Dedifferentiated amniotic fluid mesenchymal stem cell (primary cell): ENCODE measurements around the gene COL15A1.

Experiments used
- DNase-seq: peaks from one replicate; pipeline ENCODE4 v3.0.0-alpha.2; 2016; ENCODE audit errors: extremely low spot score

COL15A1 gene

DNA sequence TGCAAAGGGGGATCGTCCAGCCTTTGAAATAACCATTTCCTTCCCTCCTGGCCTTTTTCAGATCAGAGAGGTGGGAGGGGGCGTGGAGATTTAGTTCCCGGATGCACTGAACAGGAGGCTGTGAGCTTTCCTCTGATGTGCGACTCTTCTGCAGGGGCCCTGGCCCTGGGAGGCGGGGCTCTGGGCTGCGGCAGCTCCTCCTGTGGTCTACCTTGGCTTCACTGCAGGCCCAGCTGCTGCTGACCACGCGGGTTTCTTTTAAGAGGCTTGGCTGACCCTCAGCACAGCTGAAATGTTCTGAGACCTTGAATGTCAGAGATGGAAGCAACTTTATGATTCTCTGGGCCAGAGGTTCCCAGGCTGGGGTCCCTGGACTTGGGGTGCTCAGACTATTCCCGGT is 27.0 kb upstream of the COL15A1 start:
- DNase-seq, result no peak

DNA sequence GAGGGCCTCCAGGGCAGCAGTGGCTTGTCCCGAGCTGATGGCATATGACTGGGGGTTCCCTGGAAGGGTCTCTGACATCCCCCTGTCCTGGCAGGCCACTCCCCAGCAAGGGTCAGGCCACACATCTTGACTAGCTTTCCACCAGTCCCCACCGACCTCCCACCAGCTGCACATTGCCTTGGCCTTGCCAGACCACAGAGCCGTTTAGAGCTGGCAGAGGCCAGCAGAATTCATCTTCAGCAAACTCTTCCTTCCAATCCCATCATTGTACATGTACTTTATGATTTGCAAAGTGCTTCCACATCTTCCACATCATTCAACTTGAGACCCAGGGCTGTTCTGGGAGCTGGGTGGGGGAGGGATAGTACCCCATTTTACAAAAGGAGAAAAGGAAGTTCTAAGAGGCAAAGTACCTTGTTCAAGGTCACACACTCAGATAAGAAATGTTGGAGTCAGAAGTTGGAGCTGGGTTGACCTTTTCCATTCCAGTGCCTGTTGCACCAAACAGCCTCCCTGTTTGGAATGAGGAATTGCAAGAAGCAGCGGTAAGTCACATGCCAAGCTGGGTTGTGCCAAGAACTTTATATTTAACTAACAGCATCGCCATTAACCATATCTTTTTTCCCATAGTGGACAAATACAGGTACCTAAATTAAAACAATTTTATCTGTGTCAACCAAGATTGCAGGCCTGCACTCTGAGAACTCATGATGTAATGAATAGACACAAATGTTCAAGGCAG is 25.8 kb upstream of the COL15A1 start:
- DNase-seq, result no peak

DNA sequence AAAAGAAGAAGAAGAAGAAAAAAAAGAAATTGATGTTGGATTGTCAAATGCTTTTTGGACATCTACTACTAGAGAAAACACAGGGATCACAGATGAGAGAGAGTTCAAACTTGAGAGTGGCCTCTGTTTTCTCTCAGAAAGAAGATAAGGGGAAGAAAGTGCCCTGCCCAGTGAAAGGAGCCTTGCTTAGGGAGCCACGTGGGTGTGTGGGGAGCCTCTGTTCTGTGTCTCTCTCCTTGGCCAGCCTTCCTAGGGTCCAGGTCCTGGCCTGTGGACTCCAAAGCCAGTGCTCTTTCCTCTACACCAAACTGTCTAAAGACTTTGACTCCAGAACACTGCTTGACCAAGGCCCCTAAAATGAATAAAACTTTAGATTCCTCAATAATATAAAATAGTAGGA is 22.0 kb upstream of the COL15A1 start:
- DNase-seq, result no peak

DNA sequence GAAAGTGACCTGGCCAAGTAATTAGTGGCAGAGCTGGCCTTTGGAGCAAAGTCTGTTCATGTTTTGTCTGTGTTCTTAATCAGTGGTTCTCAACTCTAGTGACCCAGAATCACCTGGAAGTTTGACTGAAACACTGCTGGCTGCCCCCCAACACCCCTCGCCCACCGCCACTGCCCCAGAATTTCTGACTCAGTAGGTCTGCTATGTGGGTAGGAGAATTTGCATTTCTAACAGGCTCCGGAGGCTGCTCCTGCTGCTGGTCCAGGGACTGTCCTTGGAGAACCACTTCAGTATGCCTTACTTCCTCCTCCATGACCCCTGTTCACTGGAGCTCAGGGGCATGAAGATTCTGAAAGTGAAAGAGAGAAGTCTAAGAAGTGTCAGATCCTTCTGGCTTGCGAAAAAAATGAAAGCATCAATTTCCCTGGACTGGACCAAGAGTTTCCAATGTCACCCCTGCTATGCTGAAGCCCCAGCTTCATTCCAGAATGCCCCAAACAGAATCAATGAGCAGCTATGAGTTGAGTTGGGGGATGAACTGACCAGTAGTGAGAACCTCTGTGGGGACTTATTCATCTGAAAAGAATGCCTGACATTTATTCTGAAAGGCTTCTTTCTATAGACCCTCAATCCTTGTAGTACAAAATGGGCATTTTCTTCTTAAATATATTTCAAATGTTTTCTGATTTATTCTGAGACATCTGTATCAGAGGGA is 20.8 kb upstream of the COL15A1 start:
- no peak for DNase-seq

DNA sequence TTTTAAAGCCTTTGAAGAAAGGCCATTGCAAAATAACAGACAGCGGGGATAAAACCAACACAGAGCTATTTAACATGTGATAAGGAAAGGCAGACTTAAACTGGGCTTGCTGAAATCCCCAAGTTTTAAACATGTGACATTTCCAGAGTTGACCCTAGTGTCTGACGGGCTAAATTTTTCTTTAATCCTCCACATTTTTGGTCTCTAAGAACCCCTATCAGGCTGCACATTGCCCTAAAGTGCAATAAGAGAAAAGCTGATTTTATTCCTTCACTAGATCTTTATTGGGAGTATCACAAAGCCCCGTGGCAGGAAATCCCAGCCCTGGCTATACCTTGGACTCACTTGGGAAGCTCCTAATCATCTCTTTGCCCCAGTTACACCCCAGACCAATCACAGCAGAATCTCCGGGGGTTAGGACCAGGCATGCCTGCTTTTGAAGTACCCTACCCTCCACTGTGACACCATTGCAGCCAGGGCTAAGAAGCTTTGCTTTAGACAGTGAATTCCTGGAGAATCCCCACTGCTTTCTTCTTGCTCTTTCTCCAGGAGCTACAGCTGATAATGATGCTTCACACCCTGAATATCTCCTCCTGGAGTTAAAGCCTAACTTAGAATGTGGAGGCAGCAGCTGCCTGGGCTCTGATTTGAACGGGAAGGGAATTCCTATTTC is 20.1 kb upstream of the COL15A1 start:
- no peak for DNase-seq

DNA sequence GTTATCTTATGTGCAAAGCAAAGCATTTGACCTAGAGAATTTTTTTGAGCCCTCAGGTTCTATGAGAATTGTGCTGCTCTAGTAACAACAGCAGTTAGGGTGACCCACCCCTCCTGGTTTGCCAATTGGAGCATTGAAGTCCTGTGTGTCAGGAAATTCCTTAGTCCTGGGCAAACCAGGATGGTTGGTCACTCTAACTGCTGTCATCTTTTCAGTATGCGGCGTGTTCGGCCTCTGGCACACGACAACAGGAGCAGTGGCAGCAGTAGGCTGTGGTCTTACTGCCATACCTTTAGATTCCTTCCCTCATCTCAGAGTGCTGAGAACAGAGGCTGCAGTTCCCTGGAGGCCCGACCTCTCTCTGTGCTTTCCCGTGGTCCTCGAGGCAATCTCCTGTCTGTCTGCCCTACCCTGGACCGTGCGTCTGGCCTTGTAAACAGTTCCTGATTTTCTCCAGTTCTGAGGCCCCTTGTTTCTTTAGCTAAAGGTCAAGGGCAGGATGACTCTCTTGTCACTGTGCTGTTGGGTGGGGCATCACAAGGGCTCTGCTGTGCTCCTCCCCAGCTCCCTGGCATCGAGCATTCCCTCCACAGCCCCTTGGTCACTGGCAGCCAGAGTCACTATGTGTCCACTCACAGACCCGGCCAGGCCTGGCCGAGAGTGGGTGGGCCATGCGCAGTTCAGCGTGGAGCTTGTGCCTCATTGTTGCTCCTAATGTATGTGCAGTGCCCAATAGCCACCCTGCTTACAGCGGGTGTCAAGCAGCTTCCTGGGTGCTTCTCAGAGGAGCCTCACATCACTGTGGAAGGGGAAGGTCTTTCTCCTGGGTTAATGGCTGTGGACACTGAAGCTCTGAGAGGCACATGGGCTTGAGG is 18.5 kb upstream of the COL15A1 start:
- no peak for DNase-seq

DNA sequence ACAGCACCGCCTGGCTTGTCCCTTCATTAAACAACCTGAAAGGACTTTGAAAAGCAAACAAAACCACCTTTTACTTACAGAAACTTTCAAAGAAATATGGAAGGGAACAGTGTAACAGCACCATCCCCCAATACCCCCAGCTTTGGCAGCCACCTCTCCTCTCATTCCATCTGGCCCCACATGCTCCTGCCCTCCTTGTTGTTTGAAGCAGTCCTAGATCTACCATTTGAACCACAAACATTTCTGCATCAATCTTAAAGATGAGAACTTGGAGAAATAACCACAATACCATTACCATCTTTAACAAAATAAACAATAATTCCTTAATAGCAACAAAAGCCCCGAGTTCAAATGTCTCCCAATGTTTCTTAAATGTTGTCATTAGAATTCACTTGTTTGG is 17.8 kb upstream of the COL15A1 start:
- DNase-seq, result no peak

DNA sequence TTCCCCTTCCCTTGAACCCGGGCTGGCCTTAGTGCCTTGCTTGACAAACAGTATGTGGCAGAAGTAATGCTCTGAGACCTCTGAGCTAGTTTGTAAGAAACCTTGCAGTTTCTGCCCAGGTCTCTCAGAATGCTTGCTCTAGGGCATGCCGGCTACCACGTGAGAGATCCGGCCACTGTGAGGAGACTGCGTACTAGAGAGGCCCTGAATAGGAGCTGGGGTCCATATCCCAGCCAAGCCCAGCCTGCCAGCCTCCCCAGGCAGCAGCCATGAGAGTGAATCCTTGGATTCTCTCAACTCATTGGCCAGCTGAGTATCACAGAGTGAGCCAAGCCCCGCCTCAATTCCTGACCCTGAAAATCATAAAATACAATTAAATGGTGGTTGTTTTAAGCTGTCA is 16.0 kb upstream of the COL15A1 start:
- no peak for DNase-seq

DNA sequence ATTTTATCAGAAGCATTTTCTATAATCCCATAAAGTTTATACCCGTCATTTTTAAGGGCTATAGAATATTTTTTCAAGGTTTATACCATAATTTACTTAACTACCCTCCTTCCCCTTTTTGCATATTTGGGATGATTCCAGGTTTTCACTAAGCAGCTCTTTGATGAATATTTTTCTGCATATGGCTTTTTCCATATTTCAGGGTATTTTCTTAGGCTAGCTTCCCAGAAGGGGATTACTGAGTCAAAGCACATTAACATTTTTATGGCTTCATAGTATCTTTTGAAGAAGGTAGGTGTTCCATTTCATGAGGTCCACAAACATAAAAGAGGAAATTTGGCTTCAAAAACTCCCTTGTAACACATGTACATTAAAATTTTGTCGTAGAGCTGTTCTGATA is 14.6 kb upstream of the COL15A1 start:
- peak; percentile 85 for DNase-seq

DNA sequence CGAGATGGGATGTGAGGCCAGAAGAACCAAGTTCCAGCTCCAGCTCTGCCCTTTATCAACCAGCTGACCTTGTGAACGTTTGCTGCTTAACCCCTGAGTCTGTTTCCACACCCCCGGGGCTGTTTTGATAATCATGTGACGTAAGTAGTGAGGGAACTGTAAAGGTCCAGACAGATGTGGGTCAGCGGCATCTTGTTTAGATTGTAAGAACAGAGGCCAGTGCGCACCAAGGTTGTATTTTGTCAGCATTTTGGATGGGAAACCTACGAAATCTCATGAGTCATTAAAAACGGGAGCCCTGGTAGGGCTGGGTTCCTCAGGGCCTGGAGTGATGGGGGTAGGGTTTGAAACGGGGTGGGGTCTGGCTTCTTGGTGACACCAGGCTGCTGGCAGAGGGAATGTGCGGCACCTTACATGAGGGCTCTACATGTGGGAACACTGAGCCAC is 13.8 kb upstream of the COL15A1 start:
- no peak for DNase-seq

DNA sequence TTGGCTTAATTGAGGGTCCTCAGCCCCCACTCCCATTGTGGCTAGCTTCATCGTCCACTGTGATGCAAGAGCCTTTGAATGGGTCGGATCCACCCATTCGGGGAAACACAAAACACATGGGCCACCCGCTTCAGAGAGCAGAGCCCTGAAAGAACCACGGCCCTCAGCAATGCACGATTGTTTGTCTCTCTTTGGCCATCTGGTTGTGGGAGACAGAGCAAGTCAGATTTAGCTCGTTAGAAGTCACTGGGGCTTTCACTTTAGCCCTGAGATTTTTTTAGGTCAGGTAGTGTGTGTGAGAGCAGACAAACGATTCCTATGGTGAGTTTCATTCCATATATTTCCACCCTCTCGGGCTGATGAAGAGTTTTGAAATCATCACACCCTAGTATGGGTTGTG is 12.9 kb upstream of the COL15A1 start:
- no peak for DNase-seq

DNA sequence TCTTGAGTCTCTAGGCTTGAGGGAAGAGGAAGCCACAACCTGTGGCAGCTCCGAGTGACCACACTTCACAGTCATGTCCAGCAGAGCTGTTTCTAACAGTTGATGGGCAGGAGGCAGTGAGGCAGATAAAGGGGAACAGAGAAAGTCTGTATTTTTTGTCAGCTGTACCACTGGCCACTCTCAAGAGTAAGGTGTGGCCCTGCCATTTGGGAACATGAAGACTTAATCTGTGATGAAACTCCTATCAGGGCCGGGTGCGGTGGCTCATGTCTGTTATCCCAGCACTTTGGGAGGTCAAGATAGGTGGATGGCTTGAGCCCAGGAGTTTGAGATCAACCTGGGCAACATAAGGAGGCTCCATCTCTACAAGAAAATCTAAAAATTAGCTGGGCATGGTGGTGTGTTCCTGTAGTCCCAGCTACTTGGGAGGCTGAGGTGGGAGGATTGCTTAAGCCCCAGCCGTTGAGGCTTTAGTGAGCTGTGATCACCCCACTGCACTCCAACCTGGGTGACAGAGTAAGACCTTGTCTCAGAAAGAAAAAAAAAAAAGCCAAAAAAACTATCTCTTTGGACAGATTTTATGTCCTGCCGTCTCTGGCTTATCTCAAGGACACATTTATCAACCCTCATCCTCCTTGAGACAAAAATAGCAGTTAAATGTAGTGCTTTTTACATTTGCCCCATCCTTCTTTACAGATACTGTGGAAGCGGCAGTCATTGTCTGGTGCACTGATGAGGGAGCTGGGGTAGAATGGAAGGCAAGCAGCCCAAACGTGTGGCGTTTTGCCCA is 11.9 kb upstream of the COL15A1 start:
- DNase-seq, result no peak

DNA sequence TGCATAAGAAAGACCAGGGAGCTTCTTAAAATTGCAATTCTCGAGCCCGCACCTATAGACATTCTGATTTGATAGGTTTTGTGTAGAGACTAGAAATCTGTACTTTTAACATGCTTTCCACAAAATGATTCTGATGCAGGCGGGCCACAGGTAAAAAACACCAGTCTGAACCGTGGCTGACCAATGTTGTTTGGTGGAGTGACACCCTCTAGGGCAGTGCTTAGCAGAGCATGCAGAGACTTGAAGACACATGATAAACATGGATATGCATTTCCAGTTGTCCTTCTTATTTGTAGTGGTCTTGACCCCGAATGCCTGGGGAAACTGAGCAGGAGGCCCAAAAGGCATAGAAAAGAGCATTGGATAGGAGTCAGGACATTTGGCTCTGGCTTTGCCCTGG is 10.5 kb upstream of the COL15A1 start:
- DNase-seq, result no peak

DNA sequence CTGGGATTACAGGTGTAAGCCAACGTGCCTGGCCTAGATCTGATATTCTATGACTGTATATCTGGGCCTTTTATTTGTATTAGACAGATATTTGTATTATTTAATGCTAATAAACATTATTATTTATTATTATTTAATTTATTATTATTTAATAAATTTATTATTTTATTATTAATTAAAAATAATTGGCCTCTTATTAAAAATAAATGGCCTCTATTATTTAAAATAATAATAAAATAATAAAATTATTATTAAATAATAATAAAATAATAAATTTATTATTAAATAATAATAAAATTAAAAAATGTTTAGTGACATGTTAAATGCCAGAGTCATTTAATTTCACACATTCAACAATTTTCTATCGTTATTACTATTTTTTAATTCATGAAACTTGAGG is 9.8 kb upstream of the COL15A1 start:
- no peak for DNase-seq

DNA sequence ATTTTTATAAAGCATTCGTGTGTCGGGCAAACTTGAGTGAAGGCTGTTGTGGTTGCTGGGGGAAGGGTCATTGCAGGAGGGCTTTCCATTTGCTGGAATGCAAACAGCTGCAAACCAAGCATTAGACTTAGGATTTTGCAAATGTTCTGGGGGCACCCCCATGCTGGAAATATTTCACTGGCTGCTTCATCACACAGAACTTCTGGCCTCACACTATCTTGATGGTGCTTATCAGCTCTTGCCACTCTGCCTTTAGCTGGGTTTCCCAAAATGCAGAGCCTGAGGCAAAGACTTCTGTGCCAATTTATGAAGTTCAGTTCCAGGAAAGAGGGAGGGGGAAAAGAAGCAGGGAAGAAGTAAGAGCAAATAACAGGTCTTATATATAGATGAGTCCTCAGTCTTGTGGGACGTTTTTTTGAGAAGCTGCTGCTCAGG is 8.6 kb upstream of the COL15A1 start:
- DNase-seq, result no peak

DNA sequence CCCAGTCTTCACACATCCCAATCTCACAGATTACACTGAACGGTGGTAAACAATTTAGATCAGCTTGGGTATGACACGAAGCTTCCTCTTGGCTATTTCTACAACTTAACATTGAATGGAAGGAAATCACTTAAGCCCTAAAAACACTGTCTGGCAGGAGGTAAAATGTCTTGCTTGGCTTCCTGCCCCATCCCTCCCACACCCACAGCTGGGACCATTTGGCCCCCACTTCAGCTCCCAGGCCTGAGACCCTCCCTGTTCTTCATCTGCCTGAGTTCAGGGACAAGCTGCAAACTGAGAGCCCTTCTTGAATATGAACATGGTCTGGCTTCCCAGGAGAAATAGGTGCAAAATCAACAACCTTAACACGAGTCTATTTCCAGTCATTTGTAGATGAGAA is 3.4 kb upstream of the COL15A1 start:
- no peak for DNase-seq

DNA sequence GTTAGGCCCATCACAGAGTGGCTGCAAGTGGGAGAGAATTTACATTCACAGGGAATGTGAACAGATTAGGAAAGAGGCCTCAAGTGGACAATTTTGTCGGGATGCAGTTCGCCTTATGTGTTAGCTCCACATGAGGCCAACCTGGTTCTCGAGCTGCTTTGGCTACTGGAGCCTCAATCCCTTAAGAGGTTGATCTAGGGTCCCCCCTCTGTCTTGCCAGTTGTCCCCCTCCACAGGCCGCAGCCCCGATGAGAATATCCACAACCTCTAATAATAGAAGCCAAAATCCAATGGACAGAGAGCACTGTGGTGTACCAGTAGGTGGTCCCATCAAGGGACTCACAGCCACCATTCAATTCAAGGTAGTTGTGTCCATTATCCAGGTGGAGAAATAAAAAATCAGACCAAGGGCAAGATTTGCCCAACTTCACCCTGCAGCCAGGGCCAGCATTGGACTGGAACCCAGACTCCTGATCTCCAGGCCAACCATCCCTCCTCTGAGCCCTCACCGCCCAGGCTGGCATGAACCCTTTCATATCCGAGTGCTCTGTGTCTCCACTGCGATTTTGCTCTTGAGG is 1.7 kb upstream of the COL15A1 start:
- DNase-seq, result no peak

DNA sequence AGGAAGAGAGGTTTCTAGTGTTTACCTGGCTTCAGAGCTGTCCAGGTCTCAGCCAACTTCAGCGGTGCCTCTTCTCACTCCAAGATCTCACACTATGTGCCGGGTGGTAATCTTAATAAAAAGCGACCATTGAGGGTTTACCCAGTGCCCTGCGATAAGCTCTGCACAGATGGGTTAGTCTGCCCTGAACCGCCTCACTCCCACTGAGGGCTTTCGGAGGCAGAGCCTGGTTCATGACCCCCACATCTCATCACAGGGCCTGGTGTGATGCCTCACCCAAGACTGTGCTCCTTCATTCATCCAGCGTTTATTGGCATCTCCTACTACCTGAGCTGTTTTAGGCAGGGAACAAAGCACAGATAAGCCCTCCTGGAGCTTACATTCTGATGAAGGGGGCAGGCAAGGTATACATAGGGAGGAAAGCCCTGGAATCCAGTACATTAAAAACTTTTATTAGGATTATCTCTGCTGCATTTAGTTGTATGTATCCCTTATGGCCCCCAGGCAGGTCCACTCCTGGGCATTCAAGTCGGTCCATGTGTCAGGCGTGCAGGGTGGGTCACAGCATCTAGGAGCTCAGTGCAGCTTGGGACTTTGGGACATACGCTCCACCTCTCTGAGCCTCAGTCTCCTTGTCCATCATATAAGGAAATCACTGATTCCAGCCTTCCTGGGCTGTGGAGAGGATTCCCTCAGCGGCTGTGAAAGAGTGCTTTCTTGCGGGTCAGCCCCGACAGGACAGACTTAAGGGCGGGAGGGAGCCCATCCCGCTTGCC is 613 bp upstream of the COL15A1 start:
- DNase-seq, result no peak

DNA sequence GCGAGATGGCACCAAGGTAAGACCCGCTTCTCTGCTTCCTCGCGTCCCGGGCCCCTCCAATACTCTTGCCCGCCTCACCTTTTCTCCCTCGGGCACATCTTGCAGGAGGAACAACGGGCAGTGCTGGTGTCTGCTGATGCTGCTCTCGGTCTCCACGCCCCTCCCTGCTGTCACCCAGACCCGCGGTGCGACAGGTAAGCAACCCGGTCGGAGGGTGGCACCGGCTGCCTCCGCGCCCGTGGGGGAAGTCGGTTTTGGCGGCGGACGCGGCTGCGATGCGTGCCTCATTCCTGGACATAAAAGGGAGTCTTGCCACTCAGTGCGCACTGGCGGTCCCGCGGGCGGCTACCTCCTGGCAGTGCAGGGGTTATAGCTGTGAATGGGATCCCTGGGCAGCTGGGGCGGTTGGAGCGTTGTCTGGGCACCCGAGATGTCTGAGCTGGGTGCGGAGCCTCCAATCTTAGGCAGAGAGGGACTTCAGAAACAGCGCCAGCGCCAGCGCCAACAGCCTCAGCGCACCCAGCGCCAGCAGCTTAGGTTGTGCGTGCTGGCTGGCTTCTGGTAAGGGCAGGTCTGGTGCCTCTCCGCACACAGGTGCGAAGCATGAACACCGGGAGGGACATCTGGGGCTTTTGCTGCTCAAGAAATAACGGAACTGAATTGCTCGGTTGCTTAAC is 488 bp downstream of the COL15A1 start:
- no peak for DNase-seq

DNA sequence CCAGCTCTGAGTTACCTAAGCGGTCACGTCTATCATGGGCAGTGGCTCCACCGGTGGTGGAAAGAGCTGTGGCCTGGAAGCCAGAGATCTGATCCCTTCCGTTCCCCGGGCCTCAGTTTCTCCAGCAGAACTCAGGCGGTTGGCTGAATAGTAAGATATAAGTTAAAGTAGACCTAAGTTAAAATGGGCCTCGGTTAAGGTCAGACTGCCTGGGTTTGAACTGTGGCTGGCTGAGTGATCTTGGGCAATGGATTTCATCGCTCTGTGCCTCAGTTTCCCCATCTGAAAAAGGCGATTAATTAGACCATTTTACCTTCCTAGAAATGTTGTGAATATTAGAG is 997 bp downstream of the COL15A1 start:
- no peak for DNase-seq
